ENCODE results near the gene RBM43.

Gene RBM43

DNA sequence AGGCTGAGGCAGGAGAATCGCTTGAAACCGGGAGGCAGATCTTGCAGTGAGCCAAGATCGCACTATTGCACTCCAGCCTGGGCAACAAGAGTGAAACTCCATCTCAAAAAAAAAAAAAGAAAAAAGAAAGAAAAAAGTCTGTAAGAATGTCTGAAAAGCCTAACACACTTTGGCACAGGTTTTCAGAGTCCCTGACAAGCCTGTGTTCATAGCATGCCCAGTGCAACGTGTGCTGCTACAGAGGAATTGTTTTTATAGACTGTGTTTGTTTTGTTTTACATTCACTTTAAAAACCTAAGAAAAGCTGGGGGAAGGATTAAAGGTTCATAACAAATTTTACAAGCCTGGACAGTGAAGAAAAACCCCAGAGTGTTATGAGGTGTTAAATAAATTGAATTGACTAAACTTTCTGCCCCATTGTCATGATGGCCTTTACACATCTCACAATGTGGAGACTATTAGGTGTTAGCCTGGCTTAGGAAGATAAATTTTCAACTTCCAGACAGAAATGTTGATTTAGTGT is 55.2 kb downstream of the RBM43 start:
- DNase-seq = no peak

DNA sequence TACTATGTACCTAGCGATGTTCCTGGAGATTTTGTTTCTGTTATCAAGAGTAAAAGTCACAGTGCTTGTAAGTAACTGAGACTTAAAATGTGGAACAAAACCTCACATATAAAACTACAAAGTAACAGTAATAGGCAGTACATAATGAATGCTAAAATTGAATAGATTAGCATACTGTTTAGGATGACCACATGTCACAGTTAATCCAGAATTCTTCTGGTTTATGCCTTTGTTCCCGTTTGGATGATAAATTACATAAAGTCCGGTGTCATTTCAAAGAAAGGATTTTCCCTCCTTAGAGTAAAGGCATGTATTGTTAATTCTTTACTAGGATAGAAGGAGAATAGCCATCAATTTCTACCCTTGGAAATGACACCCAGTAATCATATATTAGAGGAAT is 56.1 kb downstream of the RBM43 start:
- no peak for DNase-seq

DNA sequence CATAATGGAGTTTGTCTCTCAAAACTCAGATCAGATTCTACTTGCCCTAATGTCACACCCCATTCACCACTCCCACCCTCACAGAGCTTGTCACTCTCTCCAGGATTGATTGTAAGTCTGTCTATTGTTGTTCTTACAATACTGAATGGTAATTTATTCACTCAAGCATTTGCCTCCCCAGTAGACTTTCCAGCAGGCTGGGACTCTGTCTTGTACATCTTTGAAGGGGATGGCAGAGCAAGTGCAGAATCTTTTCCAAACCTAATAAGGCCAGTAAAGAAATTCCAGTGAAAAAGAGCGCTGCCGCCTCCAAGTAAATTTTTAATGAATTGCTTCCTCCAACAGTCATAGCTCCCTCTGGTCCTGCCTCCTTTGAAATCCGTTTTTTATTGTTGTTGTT is 56.9 kb downstream of the RBM43 start:
- no peak for DNase-seq

DNA sequence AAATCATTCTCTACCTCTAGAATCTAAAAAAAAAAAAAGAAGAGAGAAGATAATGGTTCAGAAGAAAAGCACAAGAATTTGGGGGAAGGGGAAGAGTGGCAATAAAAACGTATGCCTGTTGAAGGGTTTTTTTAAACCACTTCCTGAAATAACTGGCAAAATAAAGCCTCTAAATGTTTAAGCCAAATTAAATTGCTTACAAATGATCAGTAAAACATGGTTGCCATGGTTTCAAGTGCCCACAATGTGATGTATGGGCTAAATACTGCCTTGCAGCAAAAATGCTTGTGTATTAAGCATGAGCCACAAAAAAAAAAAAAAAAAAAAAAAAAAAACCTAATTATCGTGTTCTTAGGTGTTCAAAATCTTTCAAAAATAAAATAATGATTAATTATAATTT is 60.8 kb downstream of the RBM43 start:
- DNase-seq = no peak

DNA sequence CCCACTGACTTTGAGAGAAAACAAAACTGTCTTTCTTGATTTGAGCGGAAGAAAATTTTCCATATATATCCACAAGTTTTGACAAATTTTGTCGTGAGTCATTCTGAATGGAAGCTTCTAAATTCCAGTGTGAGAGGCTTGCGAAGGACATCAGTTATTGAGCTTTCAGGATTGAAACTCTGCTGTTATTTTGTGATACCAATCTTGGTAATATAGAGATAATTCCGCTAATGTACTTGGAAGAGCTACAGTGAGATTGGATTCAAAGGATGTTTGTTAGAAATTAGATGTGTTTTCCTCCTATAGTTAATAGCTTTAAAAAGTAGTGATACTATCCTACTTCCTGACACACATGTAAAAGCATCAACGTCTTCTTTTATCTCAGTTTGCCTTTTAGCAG is 61.4 kb downstream of the RBM43 start:
- DNase-seq = no peak

DNA sequence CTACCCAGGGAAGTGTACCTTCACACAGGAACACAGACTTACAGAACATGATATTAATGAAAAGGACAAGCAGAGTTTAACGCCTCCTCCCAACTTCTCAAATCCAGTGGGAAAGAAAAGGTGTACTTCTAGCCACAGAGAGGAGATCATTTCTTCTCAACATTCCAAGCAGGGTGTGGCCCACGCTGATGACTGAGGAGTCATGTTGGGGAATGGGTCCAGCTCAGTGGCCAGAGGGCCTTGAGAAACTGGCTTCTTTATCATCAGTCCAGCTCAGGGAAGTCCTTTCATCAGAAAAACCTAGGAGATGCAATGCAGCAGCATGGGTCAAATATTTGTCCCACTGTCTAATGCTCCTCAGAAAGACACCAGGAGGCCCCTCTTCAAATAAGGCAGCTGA is 63.0 kb downstream of the RBM43 start:
- DNase-seq = no peak
